ENCODE results near the gene SMARCC1. TPM values are rescaled to one million over a fixed set of nuclear protein-coding genes. Genes with fewer than 3 reads are reported as not detected.

The SMARCC1 gene
- total RNA-seq, 1 experiment from 2014 or later = 249 TPM

DNA sequence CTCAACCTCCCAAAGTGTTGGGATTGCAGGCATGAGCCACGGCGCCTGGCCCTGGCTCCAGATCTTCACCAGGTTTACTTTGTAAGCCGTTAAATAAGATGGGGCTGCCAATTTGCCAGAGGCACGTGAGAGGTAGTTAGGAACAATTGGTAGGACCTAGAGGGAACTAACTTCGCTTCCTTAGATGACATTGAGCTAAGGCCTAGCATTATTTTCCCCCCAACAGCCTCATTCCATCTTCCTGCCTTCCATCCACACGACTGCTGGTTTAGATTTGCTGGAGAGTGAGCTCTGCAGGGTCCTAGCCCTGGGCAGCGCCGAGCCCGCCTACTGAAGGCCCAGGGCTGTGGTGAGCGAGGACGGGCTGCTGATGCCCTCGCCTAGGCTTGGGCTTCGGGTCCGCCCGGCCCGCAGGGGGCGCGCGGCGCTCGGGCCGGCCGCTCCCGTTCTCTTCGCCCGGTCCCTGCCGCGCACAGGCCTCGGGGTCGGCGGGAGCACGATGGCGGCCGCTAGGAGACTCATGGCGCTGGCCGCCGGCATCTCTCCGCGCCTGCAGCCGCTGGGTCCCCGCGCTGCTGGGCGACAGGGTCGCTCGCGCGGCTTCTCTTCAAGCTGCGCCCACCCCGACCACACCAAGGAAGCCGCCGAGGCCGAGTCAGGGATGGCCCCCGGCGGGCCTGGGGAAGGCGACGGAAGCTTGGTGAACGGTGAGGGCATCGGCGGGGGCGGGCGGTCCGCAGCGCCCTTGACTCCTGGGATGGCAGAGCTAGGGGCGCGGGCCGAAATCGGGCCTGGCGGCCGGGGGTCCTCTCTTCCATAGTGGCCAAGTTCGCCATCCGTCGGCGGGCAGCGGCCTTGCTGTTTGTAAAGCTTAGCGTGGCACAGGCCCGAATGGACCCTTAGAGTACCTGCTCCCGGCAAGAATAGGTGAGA, 43.1 kb upstream of the SMARCC1 start (continued):
- TF ChIP-seq, protein P1, sequence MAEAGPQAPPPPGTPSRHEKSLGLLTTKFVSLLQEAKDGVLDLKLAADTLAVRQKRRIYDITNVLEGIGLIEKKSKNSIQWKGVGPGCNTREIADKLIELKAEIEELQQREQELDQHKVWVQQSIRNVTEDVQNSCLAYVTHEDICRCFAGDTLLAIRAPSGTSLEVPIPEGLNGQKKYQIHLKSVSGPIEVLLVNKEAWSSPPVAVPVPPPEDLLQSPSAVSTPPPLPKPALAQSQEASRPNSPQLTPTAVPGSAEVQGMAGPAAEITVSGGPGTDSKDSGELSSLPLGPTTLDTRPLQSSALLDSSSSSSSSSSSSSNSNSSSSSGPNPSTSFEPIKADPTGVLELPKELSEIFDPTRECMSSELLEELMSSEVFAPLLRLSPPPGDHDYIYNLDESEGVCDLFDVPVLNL (CRISPR knock-in tag; IDR thresholded peaks at IDR 0.05; ENCODE audit: borderline replicate concordance, low read depth) = no peak
- peak; percentile 79 for TF ChIP-seq SP1 (CRISPR knock-in tag; conservative IDR thresholded peaks at IDR 0.05)
- TF ChIP-seq JUN (CRISPR knock-in tag; IDR thresholded peaks at IDR 0.05) = peak; percentile 18; the same call in 1 of the 2 replicates
- no peak for TF ChIP-seq ZNF423 (CRISPR knock-in tag; IDR thresholded peaks at IDR 0.05)
- TF ChIP-seq, protein P2, sequence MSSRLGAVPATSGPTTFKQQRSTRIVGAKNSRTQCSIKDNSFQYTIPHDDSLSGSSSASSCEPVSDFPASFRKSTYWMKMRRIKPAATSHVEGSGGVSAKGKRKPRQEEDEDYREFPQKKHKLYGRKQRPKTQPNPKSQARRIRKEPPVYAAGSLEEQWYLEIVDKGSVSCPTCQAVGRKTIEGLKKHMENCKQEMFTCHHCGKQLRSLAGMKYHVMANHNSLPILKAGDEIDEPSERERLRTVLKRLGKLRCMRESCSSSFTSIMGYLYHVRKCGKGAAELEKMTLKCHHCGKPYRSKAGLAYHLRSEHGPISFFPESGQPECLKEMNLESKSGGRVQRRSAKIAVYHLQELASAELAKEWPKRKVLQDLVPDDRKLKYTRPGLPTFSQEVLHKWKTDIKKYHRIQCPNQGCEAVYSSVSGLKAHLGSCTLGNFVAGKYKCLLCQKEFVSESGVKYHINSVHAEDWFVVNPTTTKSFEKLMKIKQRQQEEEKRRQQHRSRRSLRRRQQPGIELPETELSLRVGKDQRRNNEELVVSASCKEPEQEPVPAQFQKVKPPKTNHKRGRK (CRISPR knock-in tag; IDR thresholded peaks at IDR 0.05; ENCODE audit: borderline replicate concordance) = no peak
- TF ChIP-seq, protein P3, sequence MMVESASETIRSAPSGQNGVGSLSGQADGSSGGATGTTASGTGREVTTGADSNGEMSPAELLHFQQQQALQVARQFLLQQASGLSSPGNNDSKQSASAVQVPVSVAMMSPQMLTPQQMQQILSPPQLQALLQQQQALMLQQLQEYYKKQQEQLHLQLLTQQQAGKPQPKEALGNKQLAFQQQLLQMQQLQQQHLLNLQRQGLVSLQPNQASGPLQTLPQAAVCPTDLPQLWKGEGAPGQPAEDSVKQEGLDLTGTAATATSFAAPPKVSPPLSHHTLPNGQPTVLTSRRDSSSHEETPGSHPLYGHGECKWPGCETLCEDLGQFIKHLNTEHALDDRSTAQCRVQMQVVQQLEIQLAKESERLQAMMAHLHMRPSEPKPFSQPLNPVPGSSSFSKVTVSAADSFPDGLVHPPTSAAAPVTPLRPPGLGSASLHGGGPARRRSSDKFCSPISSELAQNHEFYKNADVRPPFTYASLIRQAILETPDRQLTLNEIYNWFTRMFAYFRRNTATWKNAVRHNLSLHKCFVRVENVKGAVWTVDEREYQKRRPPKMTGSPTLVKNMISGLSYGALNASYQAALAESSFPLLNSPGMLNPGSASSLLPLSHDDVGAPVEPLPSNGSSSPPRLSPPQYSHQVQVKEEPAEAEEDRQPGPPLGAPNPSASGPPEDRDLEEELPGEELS (CRISPR knock-in tag; IDR thresholded peaks at IDR 0.05) = no peak; the same call in 1 of the 2 replicates
- peak; percentile 85 for TF ChIP-seq TP53 (CRISPR knock-in tag; IDR thresholded peaks at IDR 0.05)
- peak; percentile 54; the same call in 1 of the 2 replicates for TF ChIP-seq GABPB1 (CRISPR knock-in tag; IDR thresholded peaks at IDR 0.05)
- TF ChIP-seq GTF2I (CRISPR knock-in tag; conservative IDR thresholded peaks at IDR 0.05) = no peak
- TF ChIP-seq NR3C1 (CRISPR knock-in tag; conservative IDR thresholded peaks at IDR 0.05; ENCODE audit: low read depth) = 0 out of 2 replicates have a peak, but pooled peaks have one; percentile 42
- TF ChIP-seq, protein P4, sequence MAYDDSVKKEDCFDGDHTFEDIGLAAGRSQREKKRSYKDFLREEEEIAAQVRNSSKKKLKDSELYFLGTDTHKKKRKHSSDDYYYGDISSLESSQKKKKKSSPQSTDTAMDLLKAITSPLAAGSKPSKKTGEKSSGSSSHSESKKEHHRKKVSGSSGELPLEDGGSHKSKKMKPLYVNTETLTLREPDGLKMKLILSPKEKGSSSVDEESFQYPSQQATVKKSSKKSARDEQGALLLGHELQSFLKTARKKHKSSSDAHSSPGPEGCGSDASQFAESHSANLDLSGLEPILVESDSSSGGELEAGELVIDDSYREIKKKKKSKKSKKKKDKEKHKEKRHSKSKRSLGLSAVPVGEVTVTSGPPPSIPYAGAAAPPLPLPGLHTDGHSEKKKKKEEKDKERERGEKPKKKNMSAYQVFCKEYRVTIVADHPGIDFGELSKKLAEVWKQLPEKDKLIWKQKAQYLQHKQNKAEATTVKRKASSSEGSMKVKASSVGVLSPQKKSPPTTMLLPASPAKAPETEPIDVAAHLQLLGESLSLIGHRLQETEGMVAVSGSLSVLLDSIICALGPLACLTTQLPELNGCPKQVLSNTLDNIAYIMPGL (CRISPR knock-in tag; IDR thresholded peaks at IDR 0.05) = peak; percentile 100
- TF ChIP-seq ATF1 (CRISPR knock-in tag; IDR thresholded peaks at IDR 0.05) = no peak
- TF ChIP-seq, protein P5, sequence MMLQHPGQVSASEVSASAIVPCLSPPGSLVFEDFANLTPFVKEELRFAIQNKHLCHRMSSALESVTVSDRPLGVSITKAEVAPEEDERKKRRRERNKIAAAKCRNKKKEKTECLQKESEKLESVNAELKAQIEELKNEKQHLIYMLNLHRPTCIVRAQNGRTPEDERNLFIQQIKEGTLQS (CRISPR knock-in tag; conservative IDR thresholded peaks at IDR 0.05) = no peak
- TF ChIP-seq, protein P6, sequence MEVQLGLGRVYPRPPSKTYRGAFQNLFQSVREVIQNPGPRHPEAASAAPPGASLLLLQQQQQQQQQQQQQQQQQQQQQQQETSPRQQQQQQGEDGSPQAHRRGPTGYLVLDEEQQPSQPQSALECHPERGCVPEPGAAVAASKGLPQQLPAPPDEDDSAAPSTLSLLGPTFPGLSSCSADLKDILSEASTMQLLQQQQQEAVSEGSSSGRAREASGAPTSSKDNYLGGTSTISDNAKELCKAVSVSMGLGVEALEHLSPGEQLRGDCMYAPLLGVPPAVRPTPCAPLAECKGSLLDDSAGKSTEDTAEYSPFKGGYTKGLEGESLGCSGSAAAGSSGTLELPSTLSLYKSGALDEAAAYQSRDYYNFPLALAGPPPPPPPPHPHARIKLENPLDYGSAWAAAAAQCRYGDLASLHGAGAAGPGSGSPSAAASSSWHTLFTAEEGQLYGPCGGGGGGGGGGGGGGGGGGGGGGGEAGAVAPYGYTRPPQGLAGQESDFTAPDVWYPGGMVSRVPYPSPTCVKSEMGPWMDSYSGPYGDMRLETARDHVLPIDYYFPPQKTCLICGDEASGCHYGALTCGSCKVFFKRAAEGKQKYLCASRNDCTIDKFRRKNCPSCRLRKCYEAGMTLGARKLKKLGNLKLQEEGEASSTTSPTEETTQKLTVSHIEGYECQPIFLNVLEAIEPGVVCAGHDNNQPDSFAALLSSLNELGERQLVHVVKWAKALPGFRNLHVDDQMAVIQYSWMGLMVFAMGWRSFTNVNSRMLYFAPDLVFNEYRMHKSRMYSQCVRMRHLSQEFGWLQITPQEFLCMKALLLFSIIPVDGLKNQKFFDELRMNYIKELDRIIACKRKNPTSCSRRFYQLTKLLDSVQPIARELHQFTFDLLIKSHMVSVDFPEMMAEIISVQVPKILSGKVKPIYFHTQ (CRISPR knock-in tag; IDR thresholded peaks at IDR 0.05) = no peak
- peak; percentile 86; the same call in 1 of the 2 replicates for TF ChIP-seq CREM (CRISPR knock-in tag; IDR thresholded peaks at IDR 0.05)
- TF ChIP-seq, protein P7, sequence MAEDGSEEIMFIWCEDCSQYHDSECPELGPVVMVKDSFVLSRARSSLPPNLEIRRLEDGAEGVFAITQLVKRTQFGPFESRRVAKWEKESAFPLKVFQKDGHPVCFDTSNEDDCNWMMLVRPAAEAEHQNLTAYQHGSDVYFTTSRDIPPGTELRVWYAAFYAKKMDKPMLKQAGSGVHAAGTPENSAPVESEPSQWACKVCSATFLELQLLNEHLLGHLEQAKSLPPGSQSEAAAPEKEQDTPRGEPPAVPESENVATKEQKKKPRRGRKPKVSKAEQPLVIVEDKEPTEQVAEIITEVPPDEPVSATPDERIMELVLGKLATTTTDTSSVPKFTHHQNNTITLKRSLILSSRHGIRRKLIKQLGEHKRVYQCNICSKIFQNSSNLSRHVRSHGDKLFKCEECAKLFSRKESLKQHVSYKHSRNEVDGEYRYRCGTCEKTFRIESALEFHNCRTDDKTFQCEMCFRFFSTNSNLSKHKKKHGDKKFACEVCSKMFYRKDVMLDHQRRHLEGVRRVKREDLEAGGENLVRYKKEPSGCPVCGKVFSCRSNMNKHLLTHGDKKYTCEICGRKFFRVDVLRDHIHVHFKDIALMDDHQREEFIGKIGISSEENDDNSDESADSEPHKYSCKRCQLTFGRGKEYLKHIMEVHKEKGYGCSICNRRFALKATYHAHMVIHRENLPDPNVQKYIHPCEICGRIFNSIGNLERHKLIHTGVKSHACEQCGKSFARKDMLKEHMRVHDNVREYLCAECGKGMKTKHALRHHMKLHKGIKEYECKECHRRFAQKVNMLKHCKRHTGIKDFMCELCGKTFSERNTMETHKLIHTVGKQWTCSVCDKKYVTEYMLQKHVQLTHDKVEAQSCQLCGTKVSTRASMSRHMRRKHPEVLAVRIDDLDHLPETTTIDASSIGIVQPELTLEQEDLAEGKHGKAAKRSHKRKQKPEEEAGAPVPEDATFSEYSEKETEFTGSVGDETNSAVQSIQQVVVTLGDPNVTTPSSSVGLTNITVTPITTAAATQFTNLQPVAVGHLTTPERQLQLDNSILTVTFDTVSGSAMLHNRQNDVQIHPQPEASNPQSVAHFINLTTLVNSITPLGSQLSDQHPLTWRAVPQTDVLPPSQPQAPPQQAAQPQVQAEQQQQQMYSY (CRISPR knock-in tag; IDR thresholded peaks at IDR 0.05) = 0 out of 2 replicates have a peak, but pooled peaks have one; percentile 9
- TF ChIP-seq, protein P8, sequence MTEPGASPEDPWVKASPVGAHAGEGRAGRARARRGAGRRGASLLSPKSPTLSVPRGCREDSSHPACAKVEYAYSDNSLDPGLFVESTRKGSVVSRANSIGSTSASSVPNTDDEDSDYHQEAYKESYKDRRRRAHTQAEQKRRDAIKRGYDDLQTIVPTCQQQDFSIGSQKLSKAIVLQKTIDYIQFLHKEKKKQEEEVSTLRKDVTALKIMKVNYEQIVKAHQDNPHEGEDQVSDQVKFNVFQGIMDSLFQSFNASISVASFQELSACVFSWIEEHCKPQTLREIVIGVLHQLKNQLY (CRISPR knock-in tag; IDR thresholded peaks at IDR 0.05) = peak; percentile 86; the same call in 1 of the 2 replicates
- TF ChIP-seq RORB (CRISPR knock-in tag; IDR thresholded peaks at IDR 0.05) = no peak
- peak; percentile 27; the same call in 1 of the 2 replicates for TF ChIP-seq MYBL2 (CRISPR knock-in tag; IDR thresholded peaks at IDR 0.05)
- peak; percentile 68 for TF ChIP-seq FOXK1 (CRISPR knock-in tag; IDR thresholded peaks at IDR 0.05)
- TF ChIP-seq ZNF396 (CRISPR knock-in tag; IDR thresholded peaks at IDR 0.05; ENCODE audit: borderline replicate concordance) = no peak
- no peak for TF ChIP-seq IRF2 (CRISPR knock-in tag; IDR thresholded peaks at IDR 0.05; ENCODE audit: borderline replicate concordance, low read depth)
- peak; percentile 38; the same call in 1 of the 2 replicates for TF ChIP-seq NFE2L1 (CRISPR knock-in tag; IDR thresholded peaks at IDR 0.05)
